Glutamatergic neuron (in vitro differentiated cells): ENCODE measurements around the gene ALG14. TPM values are rescaled to one million over a fixed set of nuclear protein-coding genes. Genes with fewer than 3 reads are reported as not detected.

Experiments
- DNase-seq: peaks from one replicate; pipeline ENCODE4 v3.0.0; 2022
- H3K27ac Mint-ChIP-seq: one replicate; pipeline ENCODE4 v1.8.0; 2020; ENCODE audit warnings: mild to moderate bottlenecking, mixed read lengths, inconsistent platforms; ENCODE audit not compliant: unreplicated experiment
- H3K27me3 Mint-ChIP-seq: one replicate; pipeline ENCODE4 v1.8.0; 2020; ENCODE audit warnings: mild to moderate bottlenecking, moderate library complexity, mixed read lengths, inconsistent platforms; ENCODE audit not compliant: unreplicated experiment
- H3K36me3 Mint-ChIP-seq: one replicate; pipeline ENCODE4 v1.8.0; 2020; ENCODE audit warnings: mild to moderate bottlenecking, mixed read lengths, inconsistent platforms; ENCODE audit not compliant: unreplicated experiment
- H3K4me1 Mint-ChIP-seq: one replicate; pipeline ENCODE4 v1.8.0; 2020; ENCODE audit warnings: mild to moderate bottlenecking, low read depth, mixed read lengths, inconsistent platforms; ENCODE audit not compliant: unreplicated experiment
- H3K4me3 Mint-ChIP-seq: one replicate; pipeline ENCODE4 v1.8.0; 2020; ENCODE audit warnings: mild to moderate bottlenecking, mixed read lengths, inconsistent platforms; ENCODE audit not compliant: unreplicated experiment
- H3K9me3 Mint-ChIP-seq: one replicate; pipeline ENCODE4 v1.8.0; 2020; ENCODE audit warnings: mild to moderate bottlenecking, moderate library complexity, mixed read lengths, inconsistent platforms; ENCODE audit not compliant: unreplicated experiment
- CTCF ChIP-seq: fragments of 200-600 bp; sonication (generic); IDR thresholded peaks from one replicate; pipeline ENCODE4 v1.5.0; 2021; ENCODE audit not compliant: partially characterized antibody, unreplicated experiment
- total RNA-seq: library from RNA; stranded (reverse); fragmentation: NEBNext Ultra II Directional; extraction: Animal tissue kit (Norgen Biotek cat#: 25700); gene quantifications from one replicate; pipeline ENCODE4 v1.2.1, GENCODE V29; 2021; ENCODE audit not compliant: unreplicated experiment

The ALG14 gene
- total RNA-seq, 1 donor from 2014 or later, result 4.7 TPM

GRCh38 chr1:94955767-94956632 lies 116.8 kb downstream of the ALG14 start:
- Mint-ChIP-seq H3K36me3 (no peaks in the 10 kb centered on the region), H3K4me1 (peaks cover 28% of the 10 kb centered on the region), H3K27me3 (peaks cover 7% of the 10 kb centered on the region), H3K27ac (peak overlapping the region; percentile 56), H3K4me3 (no peak overlapping the region), H3K9me3 (peaks cover 5% of the 10 kb centered on the region)
- TF ChIP-seq CTCF, result no peak
- no peak for DNase-seq

GRCh38 chr1:94954263-94955220 lies 118.2 kb downstream of the ALG14 start:
- Mint-ChIP-seq H3K9me3 (peaks cover 1% of the 10 kb centered on the region), H3K27ac (peak overlapping the region; percentile 30), H3K4me1 (peaks cover 21% of the 10 kb centered on the region), H3K36me3 (no peaks in the 10 kb centered on the region), H3K27me3 (peaks cover 6% of the 10 kb centered on the region), H3K4me3 (peak overlapping the region; percentile 22)
- TF ChIP-seq CTCF, result no peak
- DNase-seq, result no peak

GRCh38 chr1:94953746-94954145 lies 119.0 kb downstream of the ALG14 start:
- TF ChIP-seq CTCF, result no peak
- DNase-seq, result no peak
- Mint-ChIP-seq H3K27me3 (peaks cover 6% of the 10 kb centered on the region), H3K4me1 (peaks cover 21% of the 10 kb centered on the region), H3K9me3 (peaks cover 1% of the 10 kb centered on the region), H3K27ac (peak overlapping the region; percentile 13), H3K4me3 (no peak overlapping the region), H3K36me3 (no peaks in the 10 kb centered on the region)

GRCh38 chr1:94953107-94953506 lies 119.6 kb downstream of the ALG14 start:
- no peak for DNase-seq

More at GRCh38 chr1:94953107-94953506, 119.6 kb downstream of the ALG14 start:
- no peak overlapping the region for H3K4me3 Mint-ChIP-seq
- peaks cover 6% of the 10 kb centered on the region for H3K27me3 Mint-ChIP-seq
- H3K4me1 Mint-ChIP-seq, result peaks cover 21% of the 10 kb centered on the region
- H3K36me3 Mint-ChIP-seq, result no peaks in the 10 kb centered on the region
- H3K27ac Mint-ChIP-seq, result no peak overlapping the region
- peaks cover 1% of the 10 kb centered on the region for H3K9me3 Mint-ChIP-seq
- no peak for TF ChIP-seq CTCF
